CD14-positive monocyte (primary cell): ENCODE data around the gene AHSA1. TPM values are rescaled to one million over a fixed set of nuclear protein-coding genes. Genes with fewer than 3 reads are reported as not detected.
"Not testable (repeated sequence)": the region's sequence is repeated elsewhere in the genome, so short reads cannot be mapped to it uniquely, and the experiment has no call there.

ENCODE experiments used
- DNase-seq, 3 donors: peaks; one replicate each; pipeline ENCODE4 v3.0.0-alpha.2; 2011 to 2022
- H2AFZ ChIP-seq: 2 replicates; pipeline ENCODE4 v1.6.0; 2012; ENCODE audit warnings: mild to moderate bottlenecking, low read depth, low read length, inconsistent platforms; ENCODE audit not compliant: insufficient read depth, poor library complexity, severe bottlenecking
- H3K27ac ChIP-seq, 2 donors: 1 replicate in 1 of 2; 2 replicates in 1 of 2; pipeline ENCODE4 v1.5.1; 2012 to 2013; ENCODE audit warnings: low read length in 2 of 2, control low read depth in 1 of 2, inconsistent platforms in 1 of 2, low read depth in 1 of 2, mild to moderate bottlenecking in 1 of 2
- H3K27me3 ChIP-seq, 2 donors: one replicate each; pipeline versions ENCODE4 v1.6.0 to v1.6.1; 2011 to 2013; ENCODE audit warnings: low read length in 2 of 2; ENCODE audit not compliant: control insufficient read depth in 2 of 2, insufficient read depth in 2 of 2
- H3K36me3 ChIP-seq, 2 donors: replicated peaks in 1 of 2; 1 replicate in 1 of 2; 2 replicates in 1 of 2; pipeline versions ENCODE4 v1.5.1 to v1.6.1; 2012 to 2013; ENCODE audit warnings: low read length in 2 of 2, control low read depth in 1 of 2, inconsistent platforms in 1 of 2, mild to moderate bottlenecking in 1 of 2; ENCODE audit not compliant: insufficient read depth in 2 of 2, control insufficient read depth in 1 of 2
- H3K4me1 ChIP-seq, 2 donors: 1 replicate in 1 of 2; 2 replicates in 1 of 2; pipeline versions ENCODE4 v1.5.1 to v1.6.1; 2012 to 2013; ENCODE audit warnings: low read length in 2 of 2, control low read depth in 1 of 2, inconsistent platforms in 1 of 2, mild to moderate bottlenecking in 1 of 2, moderate library complexity in 1 of 2; ENCODE audit not compliant: insufficient read depth in 2 of 2, control insufficient read depth in 1 of 2
- H3K4me2 ChIP-seq: replicated peaks from 2 replicates; pipeline ENCODE3; 2012; ENCODE audit warnings: low read length, moderate library complexity, mild to moderate bottlenecking; ENCODE audit not compliant: poor library complexity, severe bottlenecking; ENCODE audit errors: extremely low read depth
- H3K4me3 ChIP-seq, 3 experiments: fragments of 200-600 bp in 1 of 3; sonication (generic) in 1 of 3; replicated peaks in 1 of 3; 1 replicate in 2 of 3; 2 replicates in 1 of 3; pipeline ENCODE4 v1.5.1; 2011 to 2013; ENCODE audit warnings: low read length in 3 of 3, mild to moderate bottlenecking in 3 of 3, control low read depth in 2 of 3, low read depth in 2 of 3, inconsistent platforms in 1 of 3, moderate library complexity in 1 of 3
- H3K79me2 ChIP-seq: 2 replicates; pipeline ENCODE4 v1.6.0; 2012; ENCODE audit warnings: mild to moderate bottlenecking, control low read depth, inconsistent platforms, low read length, moderate library complexity; ENCODE audit not compliant: insufficient read depth
- H3K9ac ChIP-seq: 2 replicates; pipeline ENCODE4 v1.6.0; 2017; ENCODE audit warnings: low read length, mild to moderate bottlenecking; ENCODE audit not compliant: insufficient read depth, poor library complexity, severe bottlenecking
- H3K9me3 ChIP-seq, 2 donors: replicated peaks in 1 of 2; 1 replicate in 1 of 2; 2 replicates in 1 of 2; pipeline versions ENCODE4 v1.5.1 to v1.6.1; 2012 to 2013; ENCODE audit warnings: low read length in 2 of 2, control low read depth in 1 of 2; ENCODE audit not compliant: control insufficient read depth in 1 of 2, insufficient read depth in 1 of 2
- H4K20me1 ChIP-seq: 2 replicates; pipeline ENCODE4 v1.6.0; 2012; ENCODE audit warnings: mild to moderate bottlenecking, low read length, control low read depth, moderate library complexity; ENCODE audit not compliant: insufficient read depth
- H3K27ac Mint-ChIP-seq, 7 donors: one replicate each; pipeline ENCODE4 v1.8.0; 2020; ENCODE audit warnings: mild to moderate bottlenecking in 7 of 7, mixed read lengths in 7 of 7, moderate library complexity in 6 of 7, inconsistent platforms in 2 of 7
- H3K27me3 Mint-ChIP-seq, 3 donors: one replicate each; pipeline ENCODE4 v1.8.0; 2021 to 2022; ENCODE audit warnings: low read depth in 3 of 3, mild to moderate bottlenecking in 3 of 3, mixed read lengths in 3 of 3, moderate library complexity in 3 of 3, inconsistent platforms in 1 of 3
- H3K36me3 Mint-ChIP-seq, 2 donors: one replicate each; pipeline ENCODE4 v1.8.0; 2020; ENCODE audit warnings: mixed read lengths in 2 of 2, inconsistent platforms in 1 of 2, mild to moderate bottlenecking in 1 of 2
- H3K4me1 Mint-ChIP-seq: one replicate; pipeline ENCODE4 v1.8.0; 2020; ENCODE audit warnings: mild to moderate bottlenecking, mixed read lengths
- H3K4me3 Mint-ChIP-seq, 2 donors: one replicate each; pipeline ENCODE4 v1.8.0; 2020; ENCODE audit warnings: mild to moderate bottlenecking in 2 of 2, mixed read lengths in 2 of 2, moderate library complexity in 1 of 2
- H3K9me3 Mint-ChIP-seq, 7 donors: one replicate each; pipeline ENCODE4 v1.8.0; 2020 to 2022; ENCODE audit warnings: mixed read lengths in 7 of 7, mild to moderate bottlenecking in 6 of 7, moderate library complexity in 6 of 7, inconsistent platforms in 2 of 7
- WGBS: methylation state at CpG from one replicate; pipeline ENCODE4 v1.1.5; 2013; ENCODE audit warnings: missing lambda C conversion rate; ENCODE audit not compliant: insufficient coverage; 5-methylcytosine and 5-hydroxymethylcytosine counted together
- intact Hi-C, 2 donors: fragments of 100-400 bp; cut with micrococcal nuclease; formaldehyde crosslinking; loops; one replicate each; pipeline versions ENCODE4 v1.15.0 to v1.15.1; 2023
- polyA plus RNA-seq, 3 donors: library from polyadenylated mRNA; depleted of rRNA in 1 of 3; unstranded in 2 of 3; stranded (reverse) in 1 of 3; fragments of 300-500 nt in 2 of 3; fragments of >200 nt in 1 of 3; fragmentation: Illumina TruSeq in 2 of 3; gene quantifications; 1 replicate in 2 of 3; 2 replicates in 1 of 3; pipeline ENCODE4 v1.2.3, GENCODE V29; 2012 to 2021
- TF ChIP-seq, protein P1 (sequence below): fragments of 200-600 bp; IDR thresholded peaks from one replicate; pipeline ENCODE4 v1.8.0; 2022; ENCODE audit warnings: antibody characterized with exemption, mild to moderate bottlenecking

Gene AHSA1
- polyA plus RNA-seq, 3 donors = 59.5 to 72.5 (median 71.5) TPM

DNA sequence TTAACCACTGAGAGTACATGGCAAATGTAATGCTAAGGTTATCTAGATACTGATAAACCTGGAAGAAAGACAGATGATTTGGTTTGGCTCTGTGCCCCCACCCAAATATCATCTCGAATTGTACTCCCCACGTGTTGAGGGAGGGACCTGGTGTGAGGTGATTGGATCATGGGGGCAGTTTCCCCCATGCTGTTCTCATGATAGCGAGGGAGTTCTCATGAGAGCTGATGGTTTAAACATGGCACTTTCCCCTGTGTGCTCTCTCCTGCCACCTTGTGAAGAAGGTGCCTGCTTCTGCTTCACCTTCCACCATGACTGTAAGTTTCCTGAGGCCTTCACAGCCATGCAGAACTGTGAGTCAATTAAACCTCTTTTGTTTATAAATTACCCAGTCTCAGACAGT is 48.8 kb upstream of the AHSA1 start:
- Mint-ChIP-seq H3K9me3 (peaks cover 0 to under 1% (median 0%) of the 10 kb centered on the region in 7 donors), H3K4me3 (no peak overlapping the region), H3K36me3 (peaks cover 0 to 2% of the 10 kb centered on the region in 2 donors), H3K4me1 (peaks cover 34% of the 10 kb centered on the region), H3K27ac (no peak overlapping the region), H3K27me3 (peaks cover 0 to 2% (median 0%) of the 10 kb centered on the region in 3 donors)
- Histone ChIP-seq H4K20me1 (no peaks in the 10 kb centered on the region), H3K9me3 (no peaks in the 10 kb centered on the region), H3K4me3 (no peak overlapping the region), H3K9ac (no peak overlapping the region), H3K4me2 (no peak overlapping the region), H3K27me3 (no peaks in the 10 kb centered on the region), H3K4me1 (peaks cover 26 to 30% of the 10 kb centered on the region in 2 donors), H3K79me2 (no peaks in the 10 kb centered on the region), H3K27ac (no peak overlapping the region), H2AFZ (no peak overlapping the region), H3K36me3 (no peaks in the 10 kb centered on the region)
- peak in 1 of 3 donors; percentile 5 for DNase-seq
- TF ChIP-seq, protein P1, sequence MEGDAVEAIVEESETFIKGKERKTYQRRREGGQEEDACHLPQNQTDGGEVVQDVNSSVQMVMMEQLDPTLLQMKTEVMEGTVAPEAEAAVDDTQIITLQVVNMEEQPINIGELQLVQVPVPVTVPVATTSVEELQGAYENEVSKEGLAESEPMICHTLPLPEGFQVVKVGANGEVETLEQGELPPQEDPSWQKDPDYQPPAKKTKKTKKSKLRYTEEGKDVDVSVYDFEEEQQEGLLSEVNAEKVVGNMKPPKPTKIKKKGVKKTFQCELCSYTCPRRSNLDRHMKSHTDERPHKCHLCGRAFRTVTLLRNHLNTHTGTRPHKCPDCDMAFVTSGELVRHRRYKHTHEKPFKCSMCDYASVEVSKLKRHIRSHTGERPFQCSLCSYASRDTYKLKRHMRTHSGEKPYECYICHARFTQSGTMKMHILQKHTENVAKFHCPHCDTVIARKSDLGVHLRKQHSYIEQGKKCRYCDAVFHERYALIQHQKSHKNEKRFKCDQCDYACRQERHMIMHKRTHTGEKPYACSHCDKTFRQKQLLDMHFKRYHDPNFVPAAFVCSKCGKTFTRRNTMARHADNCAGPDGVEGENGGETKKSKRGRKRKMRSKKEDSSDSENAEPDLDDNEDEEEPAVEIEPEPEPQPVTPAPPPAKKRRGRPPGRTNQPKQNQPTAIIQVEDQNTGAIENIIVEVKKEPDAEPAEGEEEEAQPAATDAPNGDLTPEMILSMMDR = no peak
- WGBS = no CpG with 5 or more reads among the region's 3 CpGs
- intact Hi-C loops = no loop called here

DNA sequence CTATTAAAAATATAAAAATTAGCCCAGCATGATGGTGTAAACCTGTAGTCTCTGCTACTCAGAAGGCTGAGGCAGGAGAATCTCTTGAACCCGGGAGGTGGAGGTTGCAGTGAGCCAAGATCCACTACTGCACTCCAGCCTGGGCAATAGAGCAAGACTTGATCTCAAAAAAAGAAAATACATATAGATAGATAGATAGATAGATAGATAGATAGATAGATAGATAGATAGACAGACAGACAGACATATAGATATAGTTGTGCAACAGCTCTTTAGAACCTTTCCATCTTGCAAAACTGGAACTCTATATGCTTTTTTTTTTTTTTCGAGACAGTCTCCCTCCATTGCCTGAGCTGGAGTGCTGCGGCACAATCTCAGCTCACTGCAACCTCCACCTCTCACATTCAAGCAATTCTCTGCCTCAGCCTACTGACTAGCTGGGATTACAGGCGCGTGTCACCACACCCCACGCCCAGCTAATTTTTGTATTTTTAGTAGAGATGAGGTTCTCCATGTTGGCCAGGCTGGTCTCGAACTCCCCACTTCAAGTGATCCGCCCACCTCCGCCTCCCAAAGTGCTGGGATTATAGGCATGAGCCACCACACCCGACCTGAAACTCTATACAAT is 42.4 kb upstream of the AHSA1 start:
- H3K27ac Mint-ChIP-seq = peak overlapping the region in 1 of 7 donors; percentile 41

DNA sequence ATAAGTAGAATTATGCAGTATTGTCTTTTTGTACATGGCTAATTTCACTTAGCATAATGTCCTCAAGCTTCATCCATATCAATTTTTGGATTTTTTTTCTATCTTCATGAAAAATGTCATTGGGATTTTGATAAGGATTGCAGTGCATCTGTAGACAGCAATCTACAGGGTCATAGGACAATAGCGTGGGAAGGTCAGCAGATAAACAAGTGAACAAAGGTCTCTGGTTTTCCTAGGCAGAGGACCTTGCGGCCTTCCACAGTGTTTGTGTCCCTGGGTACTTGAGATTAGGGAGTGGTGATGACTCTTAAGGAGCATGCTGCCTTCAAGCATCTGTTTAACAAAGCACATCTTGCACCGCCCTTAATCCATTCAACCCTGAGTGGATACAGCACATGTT is 41.8 kb upstream of the AHSA1 start:
- Mint-ChIP-seq H3K27ac (peak overlapping the region in 1 of 7 donors; percentile 41), H3K9me3 (peaks cover 13 to 27% (median 20%) of the 10 kb centered on the region in 7 donors), H3K4me1 (peaks cover 14% of the 10 kb centered on the region)
- H2AFZ ChIP-seq, H3K27me3 ChIP-seq, H3K36me3 ChIP-seq, H4K20me1 ChIP-seq, H3K9ac ChIP-seq, H3K36me3 Mint-ChIP-seq, intact Hi-C loops, H3K4me1 ChIP-seq, H3K27ac ChIP-seq, H3K4me3 ChIP-seq, H3K79me2 ChIP-seq, DNase-seq, H3K27me3 Mint-ChIP-seq, H3K4me2 ChIP-seq, H3K4me3 Mint-ChIP-seq: not testable (repeated sequence)
- no CpG with 5 or more reads among the region's 3 CpGs for WGBS
- H3K9me3 ChIP-seq = peaks cover 19 to 24% of the 10 kb centered on the region in 2 donors

More for the DNA sequence above, 42.4 kb upstream of the AHSA1 start:
- H3K27me3 ChIP-seq, H4K20me1 ChIP-seq, H3K27me3 Mint-ChIP-seq, H3K36me3 Mint-ChIP-seq, H3K27ac ChIP-seq, H3K79me2 ChIP-seq, H3K36me3 ChIP-seq, H3K9ac ChIP-seq, H3K4me3 ChIP-seq, H3K4me2 ChIP-seq, DNase-seq, H3K4me1 ChIP-seq, H2AFZ ChIP-seq, intact Hi-C loops, H3K4me3 Mint-ChIP-seq: not testable (repeated sequence)
- peaks cover 14% of the 10 kb centered on the region for H3K4me1 Mint-ChIP-seq
- no CpG with 5 or more reads among the region's 10 CpGs for WGBS
- peaks cover 13 to 27% (median 18%) of the 10 kb centered on the region in 7 donors for H3K9me3 Mint-ChIP-seq
- peaks cover 19 to 21% of the 10 kb centered on the region in 2 donors for H3K9me3 ChIP-seq
